Right cardiac atrium (tissue), 5 donors: ENCODE data around the gene ATP5F1D. TPM values are rescaled to one million over a fixed set of nuclear protein-coding genes. Genes with fewer than 3 reads are reported as not detected.
A peak's percentile ranks its signal among the peaks of the same experiment; 100 is the strongest.

ENCODE experiments used
- ATAC-seq, 2 donors: fragments of 200-7000 bp; cut with Tn5 transposase; one replicate each; pipeline versions ENCODE4 v1.8.0 to v1.9.1; 2020; ENCODE audit warnings: moderate library complexity in 2 of 2, mild to moderate bottlenecking in 1 of 2
- DNase-seq, 3 donors: peaks; one replicate each; pipeline ENCODE4 v3.0.0-alpha.2; 2020
- H3K27ac ChIP-seq: one replicate; pipeline ENCODE4 v1.5.1; 2013; ENCODE audit warnings: mild to moderate bottlenecking, low read length, control low read depth, moderate library complexity
- H3K27me3 ChIP-seq: one replicate; pipeline ENCODE4 v1.6.1; 2013; ENCODE audit not compliant: control insufficient read depth, insufficient read depth
- H3K4me1 ChIP-seq: one replicate; pipeline ENCODE4 v1.6.1; 2013; ENCODE audit warnings: low read length; ENCODE audit not compliant: control insufficient read depth, insufficient read depth
- H3K4me3 ChIP-seq: one replicate; pipeline ENCODE4 v1.5.1; 2013; ENCODE audit warnings: low read length, control low read depth
- H3K9me3 ChIP-seq: one replicate; pipeline ENCODE4 v1.6.1; 2013; ENCODE audit warnings: low read length; ENCODE audit not compliant: control insufficient read depth
- WGBS: extraction: QIAGEN DNeasy Blood & Tissue Kit; methylation state at CpG from one replicate; pipeline ENCODE4 v1.1.7; 2013; 5-methylcytosine and 5-hydroxymethylcytosine counted together
- intact Hi-C, 4 donors: fragments of 100-400 bp; cut with DNase I; formaldehyde crosslinking; loops; one replicate each; pipeline versions ENCODE4 v1.11.0 to v1.14.0; 2022 to 2023
- polyA plus RNA-seq: library from polyadenylated mRNA; stranded (reverse); fragments of 200-250 nt; gene quantifications from one replicate; pipeline ENCODE4 v1.2.3, GENCODE V29; 2013
- total RNA-seq, 4 donors: library from RNA; stranded (reverse); fragmentation: NEBNext Ultra II Directional; extraction: Animal tissue kit (Norgen Biotek cat#: 25700); gene quantifications; one replicate each; pipeline ENCODE4 v1.2.1, GENCODE V29; 2021
- donor health status: healthy with polysubstance abuse.
- donor health status: DM: no; HTN: yes; CAD: no.
- donor health status: DM: no; HTN: no; CAD: no.
- donor health status: DM: no; HTN: yes; CAD: no; lungs with severe emphysema.
- donor health status: DM: yes; HTN: yes; CAD: no.

ATP5F1D gene
- total and polyA plus RNA-seq, 5 donors, result 490 to 706 (median 648) TPM

- H3K27me3 ChIP-seq, result no peaks in the 10 kb centered on the region
- ATAC-seq (no peak), DNase-seq (no peak)
- no peaks in the 10 kb centered on the region for H3K9me3 ChIP-seq
- peaks cover 16% of the 10 kb centered on the region for H3K4me1 ChIP-seq
- no peak overlapping the region for H3K4me3 ChIP-seq
- WGBS, result 79% methylated on average over 46 of the region's 46 CpGs
- H3K27ac ChIP-seq, result no peak overlapping the region
- intact Hi-C loops, result no loop called here
These were observed 15.3 kb downstream of the ATP5F1D start for GRCh38 chr19:1256646-1257474.

GRCh38 chr19:1257475-1258162 lies 16.1 kb downstream of the ATP5F1D start:
- ATAC-seq (no peak), DNase-seq (no peak)
- 57% methylated on average over 23 of the region's 23 CpGs for WGBS
- Histone ChIP-seq H3K9me3 (no peaks in the 10 kb centered on the region), H3K27me3 (no peaks in the 10 kb centered on the region), H3K27ac (peak overlapping the region; percentile 27), H3K4me3 (no peak overlapping the region), H3K4me1 (peaks cover 20% of the 10 kb centered on the region)
- intact Hi-C loops, result no loop called here

DNA sequence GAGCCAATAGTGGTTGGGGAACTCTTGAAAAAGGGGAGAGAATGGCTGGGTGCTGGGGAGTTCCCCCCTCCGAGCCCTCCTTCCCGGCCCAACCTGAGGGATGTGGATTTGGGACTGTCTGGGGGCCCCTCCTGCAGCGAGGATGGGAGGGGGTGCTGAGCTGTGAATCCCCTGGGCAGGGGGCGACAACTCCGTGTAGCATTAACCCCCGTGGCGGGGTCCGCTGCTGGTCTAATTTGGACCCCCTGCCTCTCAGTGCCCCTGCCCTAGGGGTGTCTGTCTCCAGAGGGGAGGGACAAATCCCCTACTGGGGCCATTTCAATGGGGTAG lies 16.6 kb downstream of the ATP5F1D start:
- H3K27ac ChIP-seq, result peak overlapping the region; percentile 27
- no peaks in the 10 kb centered on the region for H3K9me3 ChIP-seq
- H3K4me1 ChIP-seq, result peaks cover 20% of the 10 kb centered on the region
- intact Hi-C loops, result no loop called here
- H3K4me3 ChIP-seq, result no peak overlapping the region
- H3K27me3 ChIP-seq, result no peaks in the 10 kb centered on the region
- no peak for ATAC-seq
- no peak for DNase-seq
- 66% methylated on average over 8 of the region's 8 CpGs for WGBS

GRCh38 chr19:1258707-1259205 lies 17.2 kb downstream of the ATP5F1D start:
- H3K4me1 ChIP-seq, result peaks cover 18% of the 10 kb centered on the region
- no peak overlapping the region for H3K4me3 ChIP-seq
- no peaks in the 10 kb centered on the region for H3K27me3 ChIP-seq
- intact Hi-C loops, result no loop called here
- WGBS, result 33% methylated on average over 15 of the region's 15 CpGs
- DNase-seq, result peak in 1 of 3 donors; percentile 67
- ATAC-seq, result no peak
- H3K9me3 ChIP-seq, result no peaks in the 10 kb centered on the region
- H3K27ac ChIP-seq, result peak overlapping the region; percentile 89

DNA sequence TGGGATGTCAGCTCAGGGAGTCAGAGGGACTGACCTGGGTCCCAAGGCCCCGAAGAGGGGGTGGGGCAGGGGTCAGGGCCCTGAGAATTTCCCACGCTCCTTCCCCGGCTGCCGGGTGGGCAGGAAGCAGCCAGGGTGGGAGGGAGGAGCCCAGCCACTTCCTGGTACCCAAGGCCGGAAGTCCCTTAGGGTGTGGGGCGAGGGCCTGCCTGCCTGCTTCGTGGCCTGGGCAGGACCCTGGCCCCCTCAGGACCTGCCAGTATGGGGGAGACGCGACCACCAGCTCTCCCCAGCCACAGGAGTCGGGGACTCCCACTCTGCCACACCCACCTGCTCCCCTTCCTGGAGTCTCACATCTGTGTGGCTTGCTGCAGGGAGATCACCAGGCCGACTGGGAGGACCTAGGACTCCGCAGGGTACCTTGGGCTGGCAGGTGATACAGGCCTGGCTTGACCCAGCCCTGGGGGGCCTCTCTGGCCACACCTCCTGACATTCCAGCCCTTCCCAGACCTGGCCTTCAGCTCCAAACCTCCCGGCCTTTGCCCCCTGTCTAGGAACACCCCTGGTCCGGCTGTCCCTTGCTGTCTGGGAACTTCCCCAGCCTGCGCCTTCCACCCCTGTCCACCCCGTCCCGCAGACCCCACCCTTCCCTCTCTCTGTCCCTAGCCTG lies 17.8 kb downstream of the ATP5F1D start:
- ATAC-seq (peak; percentile 50 to 51), DNase-seq (peak; percentile 88 to 94 (median 92))
- intact Hi-C loops, result no loop called here
- H3K9me3 ChIP-seq, result no peaks in the 10 kb centered on the region
- peak overlapping the region; percentile 89 for H3K27ac ChIP-seq
- no peak overlapping the region for H3K4me3 ChIP-seq
- peaks cover 13% of the 10 kb centered on the region for H3K4me1 ChIP-seq
- H3K27me3 ChIP-seq, result no peaks in the 10 kb centered on the region
- WGBS, result 17% methylated on average over 17 of the region's 17 CpGs

- ATAC-seq, result peak; percentile 0 to 10
- H3K4me1 ChIP-seq, result peaks cover 10% of the 10 kb centered on the region
- WGBS, result 18% methylated on average over 33 of the region's 33 CpGs
These were observed 18.6 kb downstream of the ATP5F1D start for GRCh38 chr19:1259876-1260748.

GRCh38 chr19:1260749-1261537 lies 19.4 kb downstream of the ATP5F1D start:
- H3K4me1 ChIP-seq, result peaks cover 8% of the 10 kb centered on the region

More at GRCh38 chr19:1259876-1260748, 18.6 kb downstream of the ATP5F1D start:
- Histone ChIP-seq H3K27me3 (no peaks in the 10 kb centered on the region), H3K27ac (peak overlapping the region; percentile 89), H3K9me3 (no peaks in the 10 kb centered on the region), H3K4me3 (no peak overlapping the region)
- no peak for DNase-seq
- intact Hi-C loops, result no loop called here

DNA sequence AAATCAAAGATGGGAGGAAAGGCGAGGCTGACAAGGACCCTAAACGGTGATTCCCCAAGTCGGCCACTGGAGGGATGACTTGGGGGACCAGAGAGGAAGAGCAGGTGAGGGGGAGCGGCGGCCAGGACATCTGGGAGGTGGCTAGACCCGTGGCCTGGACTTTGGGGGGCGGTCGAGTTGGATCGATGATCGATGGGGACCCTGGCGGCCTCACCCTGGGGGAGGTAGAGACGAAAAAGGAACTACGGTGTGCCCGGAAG lies 19.9 kb downstream of the ATP5F1D start:
- 21% methylated on average over 14 of the region's 14 CpGs for WGBS
- Histone ChIP-seq H3K4me1 (peaks cover 10% of the 10 kb centered on the region), H3K27me3 (no peaks in the 10 kb centered on the region), H3K4me3 (peak overlapping the region; percentile 64), H3K9me3 (no peaks in the 10 kb centered on the region), H3K27ac (peak overlapping the region; percentile 84)
- peak; percentile 32 to 76 (median 71) for DNase-seq
- intact Hi-C loops, result no loop called here
- ATAC-seq, result no peak

More at GRCh38 chr19:1260749-1261537, 19.4 kb downstream of the ATP5F1D start:
- intact Hi-C loops, result no loop called here
- peak overlapping the region; percentile 64 for H3K4me3 ChIP-seq
- H3K27ac ChIP-seq, result peak overlapping the region; percentile 89
- H3K9me3 ChIP-seq, result no peaks in the 10 kb centered on the region
- H3K27me3 ChIP-seq, result no peaks in the 10 kb centered on the region
- peak; percentile 80 to 84 for ATAC-seq
- WGBS, result under 1% methylated on average over 83 of the region's 83 CpGs
- DNase-seq, result peak; percentile 97 to 99 (median 98)

DNA sequence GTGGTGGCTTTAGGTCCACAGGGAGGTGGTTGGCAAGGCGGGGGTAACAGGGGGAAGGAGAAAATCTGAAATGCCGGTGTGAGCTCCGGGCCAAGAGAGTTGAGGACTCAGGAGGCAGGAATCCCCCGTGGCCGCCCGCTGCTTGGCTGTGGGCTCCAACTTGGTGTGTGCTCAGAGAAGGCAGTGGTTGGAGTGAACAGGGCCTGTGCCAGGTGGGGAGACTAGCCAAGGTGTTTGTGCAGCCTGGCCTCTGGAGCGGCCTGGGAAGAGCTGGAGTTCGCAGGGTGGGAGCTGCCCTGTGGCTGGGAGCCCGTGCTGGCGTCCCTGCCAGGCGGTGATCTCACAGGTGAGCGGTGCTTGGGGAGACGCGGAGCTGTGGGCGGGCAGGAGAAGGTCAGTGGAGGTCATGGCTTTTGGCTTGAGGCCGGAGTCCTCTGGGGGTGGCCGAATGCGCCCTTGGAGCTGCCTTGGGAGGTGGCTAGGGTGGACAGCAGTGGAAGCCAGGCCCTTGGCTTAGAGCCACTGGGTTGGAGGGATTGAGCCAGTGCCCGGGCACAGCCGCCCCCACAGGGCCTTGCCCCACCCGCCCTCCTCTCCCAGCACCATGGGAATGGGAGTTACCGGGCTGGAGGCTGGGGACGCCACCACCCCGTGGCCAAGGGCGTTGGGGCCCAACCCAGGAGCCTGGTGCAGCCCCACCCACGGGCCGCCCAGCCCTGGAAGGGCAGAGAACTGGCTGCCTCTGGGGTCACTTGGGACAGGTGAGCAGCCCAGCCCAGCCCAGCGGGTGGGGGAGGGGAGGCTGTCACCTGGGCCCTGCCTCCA lies 20.5 kb downstream of the ATP5F1D start:
- ATAC-seq (no peak), DNase-seq (peak; percentile 66 to 83 (median 81))
- H3K4me3 ChIP-seq, result no peak overlapping the region
- peaks cover 10% of the 10 kb centered on the region for H3K4me1 ChIP-seq
- intact Hi-C loops, result no loop called here
- no peaks in the 10 kb centered on the region for H3K27me3 ChIP-seq
- no peaks in the 10 kb centered on the region for H3K9me3 ChIP-seq
- peak overlapping the region; percentile 84 for H3K27ac ChIP-seq
- WGBS, result 34% methylated on average over 28 of the region's 28 CpGs
